Neural cell (in vitro differentiated cells): ENCODE results near the gene KCNQ2. TPM values are rescaled to one million over a fixed set of nuclear protein-coding genes. Genes with fewer than 3 reads are reported as not detected.

Experiments
- H2AFZ ChIP-seq: fragments of 200-600, 300-800 bp; sonication (generic), shearing (Covaris generic); 2 replicates; pipeline ENCODE4 v1.6.0; 2014; ENCODE audit warnings: low read depth, mild to moderate bottlenecking, antibody characterized with exemption, low read length, moderate library complexity
- H3F3A ChIP-seq: fragments of 200-600 bp; shearing (Covaris generic); 2 replicates; pipeline ENCODE4 v1.6.1; 2016; ENCODE audit warnings: mild to moderate bottlenecking, moderate library complexity, mixed read lengths, antibody characterized with exemption, low read length; ENCODE audit not compliant: insufficient read depth, poor library complexity, severe bottlenecking
- H3K27ac ChIP-seq: fragments of 200-600, 300-800 bp; sonication (generic), shearing (Covaris generic); 2 replicates; pipeline ENCODE4 v1.5.1; 2014; ENCODE audit warnings: mild to moderate bottlenecking, low read length, moderate library complexity
- H3K27me3 ChIP-seq: fragments of 300-800, 200-600 bp; sonication (generic), shearing (Covaris generic); 2 replicates; pipeline ENCODE4 v1.6.0; 2014; ENCODE audit warnings: mild to moderate bottlenecking, low read depth, low read length, moderate library complexity; ENCODE audit not compliant: insufficient read depth
- H3K36me3 ChIP-seq: fragments of 300-800, 200-600 bp; sonication (generic), shearing (Covaris generic); 2 replicates; pipeline ENCODE4 v1.5.1; 2014; ENCODE audit warnings: mild to moderate bottlenecking, antibody characterized with exemption, low read length, moderate library complexity; ENCODE audit not compliant: insufficient read depth
- H3K4me2 ChIP-seq: fragments of 300-800, 200-600 bp; sonication (generic), shearing (Covaris generic); 2 replicates; pipeline ENCODE4 v1.6.0; 2014; ENCODE audit warnings: mild to moderate bottlenecking, low read length
- H3K4me3 ChIP-seq: fragments of 300-800, 200-600 bp; sonication (generic), shearing (Covaris generic); 2 replicates; pipeline ENCODE4 v1.5.1; 2014; ENCODE audit warnings: mild to moderate bottlenecking, low read length, moderate library complexity
- H3K79me2 ChIP-seq: fragments of 200-600 bp; shearing (Covaris generic); replicated peaks from 2 replicates; pipeline ENCODE4 v1.6.0; 2014; ENCODE audit warnings: mild to moderate bottlenecking, low read length, moderate library complexity; ENCODE audit not compliant: insufficient read depth
- H3K9ac ChIP-seq: fragments of 300-800, 200-600 bp; sonication (generic), shearing (Covaris generic); 2 replicates; pipeline ENCODE4 v1.6.1; 2016; ENCODE audit warnings: mild to moderate bottlenecking, low read length, mixed read lengths
- H3K9me2 ChIP-seq: fragments of 200-600 bp; shearing (Covaris generic); 2 replicates; pipeline ENCODE4 v1.6.1; 2016; ENCODE audit warnings: mild to moderate bottlenecking, low read length, mixed read lengths; ENCODE audit not compliant: insufficient read depth
- H3K9me3 ChIP-seq: fragments of 200-600, 300-800 bp; sonication (generic), shearing (Covaris generic); 2 replicates; pipeline ENCODE4 v1.6.1; 2016; ENCODE audit warnings: mild to moderate bottlenecking, mixed run types, low read length, moderate library complexity, mixed read lengths
- H4K20me1 ChIP-seq: fragments of 200-600 bp; shearing (Covaris generic); 2 replicates; pipeline ENCODE4 v1.6.1; 2016; ENCODE audit warnings: mild to moderate bottlenecking, mixed run types; ENCODE audit not compliant: insufficient read depth
- CTCF ChIP-seq: fragments of 450-650 bp; IDR thresholded peaks from 2 replicates; pipeline ENCODE4 v1.5.1; 2014; ENCODE audit warnings: antibody characterized with exemption, mild to moderate bottlenecking, moderate library complexity; ENCODE audit not compliant: poor library complexity, severe bottlenecking
- EP300 ChIP-seq: fragments of 450-650 bp; conservative IDR thresholded peaks from 2 replicates; pipeline ENCODE4 v1.6.1; 2014; ENCODE audit warnings: antibody characterized with exemption, mild to moderate bottlenecking, moderate library complexity; ENCODE audit not compliant: poor library complexity, severe bottlenecking
- EZH2 ChIP-seq: fragments of 200-600, 300-800 bp; shearing (Covaris generic), sonication (generic); IDR thresholded peaks from 2 replicates; pipeline ENCODE4 v1.6.1; 2014; ENCODE audit warnings: antibody characterized with exemption, low read length, borderline replicate concordance, mild to moderate bottlenecking; ENCODE audit not compliant: insufficient read depth, poor library complexity, severe bottlenecking
- MXI1 ChIP-seq: fragments of 450-650 bp; conservative IDR thresholded peaks from 2 replicates; pipeline ENCODE4 v1.6.1; 2014; ENCODE audit warnings: antibody characterized with exemption, mild to moderate bottlenecking; ENCODE audit not compliant: poor library complexity, severe bottlenecking
- POLR2AphosphoS5 ChIP-seq: IDR thresholded peaks from 2 replicates; pipeline ENCODE4 v1.6.1; 2012
- RAD21 ChIP-seq: fragments of 450-650 bp; conservative IDR thresholded peaks from 2 replicates; pipeline ENCODE4 v1.6.1; 2014; ENCODE audit warnings: antibody characterized with exemption, mild to moderate bottlenecking, moderate library complexity
- REST ChIP-seq: IDR thresholded peaks from 2 replicates; pipeline ENCODE4 v1.6.1; 2012; ENCODE audit warnings: borderline replicate concordance
- SMC3 ChIP-seq: fragments of 450-650 bp; conservative IDR thresholded peaks from 2 replicates; pipeline ENCODE4 v1.6.1; 2014; ENCODE audit warnings: antibody characterized with exemption, mild to moderate bottlenecking, moderate library complexity; ENCODE audit not compliant: poor library complexity
- TAF1 ChIP-seq: IDR thresholded peaks from 2 replicates; pipeline ENCODE4 v1.6.1; 2012; ENCODE audit warnings: low read depth
- polyA plus RNA-seq: library from polyadenylated mRNA; depleted of rRNA; stranded (reverse); fragments of >200 nt; gene quantifications from 2 replicates; pipeline ENCODE4 v1.2.3, GENCODE V29; 2014

KCNQ2 gene
- polyA plus RNA-seq, 1 donor from 2014 or later = 84.7 TPM

GRCh38 chr20:63411898-63412631 lies 60.4 kb downstream of the KCNQ2 start:
- H3K27ac ChIP-seq = no peak overlapping the region
- H3K36me3 ChIP-seq = no peaks in the 10 kb centered on the region
- TF ChIP-seq REST = no peak
- no peak for TF ChIP-seq TAF1
- no peak for TF ChIP-seq EP300
- TF ChIP-seq MXI1 = no peak
- TF ChIP-seq CTCF = no peak
- TF ChIP-seq RAD21 = no peak
- no peak for TF ChIP-seq EZH2
- no peak for TF ChIP-seq SMC3
- no peaks in the 10 kb centered on the region for H3F3A ChIP-seq
- H3K27me3 ChIP-seq = no peaks in the 10 kb centered on the region
- H2AFZ ChIP-seq = no peak overlapping the region
- no peaks in the 10 kb centered on the region for H3K79me2 ChIP-seq
- H3K4me2 ChIP-seq = no peak overlapping the region
- no peak overlapping the region for H3K9ac ChIP-seq
- no peak overlapping the region for H3K4me3 ChIP-seq
- no peaks in the 10 kb centered on the region for H3K9me2 ChIP-seq
- no peaks in the 10 kb centered on the region for H4K20me1 ChIP-seq
- no peaks in the 10 kb centered on the region for H3K9me3 ChIP-seq

GRCh38 chr20:63411151-63411897 lies 61.1 kb downstream of the KCNQ2 start:
- no peaks in the 10 kb centered on the region for H3K9me2 ChIP-seq
- no peak overlapping the region for H3K27ac ChIP-seq
- H3K36me3 ChIP-seq = no peaks in the 10 kb centered on the region
- H3K9ac ChIP-seq = no peak overlapping the region
- H3K4me3 ChIP-seq = no peak overlapping the region
- H3F3A ChIP-seq = no peaks in the 10 kb centered on the region
- TF ChIP-seq POLR2AphosphoS5 (no peak), REST (no peak), SMC3 (no peak), MXI1 (no peak), CTCF (no peak), EZH2 (no peak), TAF1 (no peak), RAD21 (no peak), EP300 (no peak)
- no peaks in the 10 kb centered on the region for H3K9me3 ChIP-seq
- H3K79me2 ChIP-seq = no peaks in the 10 kb centered on the region
- no peak overlapping the region for H2AFZ ChIP-seq
- H3K27me3 ChIP-seq = no peaks in the 10 kb centered on the region
- H3K4me2 ChIP-seq = no peak overlapping the region
- H4K20me1 ChIP-seq = no peaks in the 10 kb centered on the region
